Adipose tissue (tissue), 3 donors: Measurements from ENCODE around the gene RXYLT1. TPM values are rescaled to one million over a fixed set of nuclear protein-coding genes. Genes with fewer than 3 reads are reported as not detected.
"Not testable (repeated sequence)": the region's sequence is repeated elsewhere in the genome, so short reads cannot be mapped to it uniquely, and the experiment has no call there.

Experiments used
- H3K27ac ChIP-seq: one replicate; pipeline ENCODE4 v1.5.1; 2013; ENCODE audit warnings: low read depth, low read length
- WGBS, 3 donors: extraction: QIAGEN DNeasy Blood & Tissue Kit; methylation state at CpG; one replicate each; pipeline ENCODE4 v1.1.7; 2013; 5-methylcytosine and 5-hydroxymethylcytosine counted together
- polyA plus RNA-seq, 3 donors: library from polyadenylated mRNA; stranded (reverse); fragments of 200-250 nt; gene quantifications; one replicate each; pipeline ENCODE4 v1.2.3, GENCODE V29; 2013
- donor health status: healthy with polysubstance abuse.
- donor health status: Bipolar disorder and iron deficiency.
- donor health status: healthy.

The RXYLT1 gene
- polyA plus RNA-seq, 3 donors, result 12.0 to 14.5 (median 13.9) TPM

DNA sequence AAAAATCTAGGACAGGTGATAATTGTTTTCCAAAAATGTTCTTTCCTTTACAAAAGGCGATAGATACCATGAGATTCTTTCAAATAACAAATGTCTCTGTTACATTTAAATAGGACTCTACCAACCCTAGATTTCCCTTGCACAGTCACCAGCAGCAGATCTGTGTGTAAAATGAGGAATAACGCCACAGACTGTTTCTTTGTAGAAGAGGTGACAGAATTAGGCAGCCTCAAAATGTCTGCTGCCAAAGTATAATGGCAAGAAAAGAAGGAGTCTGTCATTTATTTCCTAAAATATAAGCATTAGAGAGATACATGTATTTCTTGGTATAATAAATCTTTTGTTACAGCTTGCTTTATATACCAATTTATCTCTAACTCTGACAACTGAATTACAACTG, 56.3 kb downstream of the RXYLT1 start:
- H3K27ac ChIP-seq, result no peak overlapping the region
- WGBS, 3 donors, result 78 to 87% (median 82%) methylated on average over 2 of the region's 2 CpGs

DNA sequence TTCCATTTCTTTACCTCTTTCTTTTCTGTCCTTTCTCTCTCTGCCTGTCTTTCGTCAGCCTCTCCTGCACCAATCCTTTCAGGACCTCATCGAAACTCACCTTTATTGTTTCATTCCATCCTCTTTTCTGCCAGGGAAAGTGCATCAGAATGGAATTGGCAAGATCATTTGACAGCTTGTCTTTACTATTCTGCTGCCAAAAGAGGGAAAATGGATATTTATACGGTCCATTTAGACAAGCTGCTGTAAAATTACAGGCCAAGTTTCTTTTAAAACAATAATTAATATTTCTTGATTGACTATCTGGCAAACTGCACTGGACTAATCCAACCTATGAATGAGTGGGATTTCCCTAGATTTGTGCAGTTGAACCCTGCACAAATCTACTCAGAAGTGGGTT, 57.2 kb downstream of the RXYLT1 start:
- WGBS, 3 donors, result 60 to 83% (median 81%) methylated on average over 3 of the region's 3 CpGs
- H3K27ac ChIP-seq, result no peak overlapping the region

DNA sequence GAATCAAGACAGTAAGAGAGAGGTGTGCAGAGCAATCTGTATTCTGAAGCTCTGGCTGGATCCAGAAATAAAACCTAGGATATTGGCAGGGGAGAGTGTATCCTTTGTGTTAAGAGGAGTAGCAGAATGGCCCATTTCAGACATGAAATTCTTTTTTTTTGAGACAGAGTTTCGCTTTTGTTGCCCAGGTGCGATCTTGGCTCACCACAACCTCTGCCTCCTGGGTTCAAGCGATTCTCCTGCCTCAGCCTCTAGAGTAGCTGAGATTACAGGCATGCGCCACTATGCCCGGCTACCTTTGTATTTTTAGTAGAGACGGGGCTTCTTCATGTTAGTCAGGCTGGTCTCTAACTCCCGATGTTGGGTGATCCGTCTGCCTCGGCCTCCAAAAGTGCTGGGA, 58.7 kb downstream of the RXYLT1 start:
- no peak overlapping the region for H3K27ac ChIP-seq
- 92 to 94% (median 93%) methylated on average over 9 of the region's 9 CpGs for WGBS, 3 donors

DNA sequence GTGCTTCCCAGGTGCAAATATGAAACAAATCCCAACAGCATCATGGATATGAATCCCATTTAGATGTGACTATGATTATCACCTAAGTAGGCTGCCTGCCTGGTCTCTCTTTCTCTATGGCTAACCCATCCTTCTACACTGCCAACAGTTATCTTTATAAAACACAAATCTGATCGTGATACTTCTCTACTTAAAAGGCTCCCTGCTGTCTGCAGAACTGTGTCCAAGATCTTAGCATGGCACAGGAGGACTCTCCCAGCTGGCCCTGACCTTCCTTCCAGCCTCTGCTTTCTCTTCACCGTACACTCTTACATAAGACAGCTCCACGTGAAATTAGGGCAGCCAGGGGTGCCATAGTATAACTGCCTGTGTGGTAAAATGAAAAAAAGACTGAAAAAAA, 61.3 kb downstream of the RXYLT1 start:
- H3K27ac ChIP-seq, result no peak overlapping the region
- WGBS, 3 donors, result 52 to 61% (median 54%) methylated on average over 3 of the region's 3 CpGs

DNA sequence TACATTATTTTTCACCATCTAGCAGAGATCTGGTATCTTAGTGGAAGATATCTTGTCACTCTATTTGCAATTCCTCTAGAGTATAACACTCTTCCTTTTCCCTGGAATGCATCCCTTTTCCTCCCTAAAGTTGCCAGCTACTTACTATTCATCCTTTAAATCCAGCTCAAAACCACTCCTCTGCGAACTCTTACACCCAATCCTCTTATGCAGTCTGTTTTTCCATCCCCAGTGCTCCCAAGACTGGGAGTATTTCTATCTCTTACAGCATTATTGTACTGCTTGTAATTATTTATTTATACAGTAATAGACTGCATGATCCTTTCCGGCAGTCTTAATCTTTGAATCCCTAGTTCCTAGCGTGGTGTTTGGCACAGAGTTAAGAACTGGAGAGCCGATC, 61.9 kb downstream of the RXYLT1 start:
- no peak overlapping the region for H3K27ac ChIP-seq
- WGBS, 3 donors, result 49 to 71% (median 65%) methylated on average over 4 of the region's 4 CpGs

DNA sequence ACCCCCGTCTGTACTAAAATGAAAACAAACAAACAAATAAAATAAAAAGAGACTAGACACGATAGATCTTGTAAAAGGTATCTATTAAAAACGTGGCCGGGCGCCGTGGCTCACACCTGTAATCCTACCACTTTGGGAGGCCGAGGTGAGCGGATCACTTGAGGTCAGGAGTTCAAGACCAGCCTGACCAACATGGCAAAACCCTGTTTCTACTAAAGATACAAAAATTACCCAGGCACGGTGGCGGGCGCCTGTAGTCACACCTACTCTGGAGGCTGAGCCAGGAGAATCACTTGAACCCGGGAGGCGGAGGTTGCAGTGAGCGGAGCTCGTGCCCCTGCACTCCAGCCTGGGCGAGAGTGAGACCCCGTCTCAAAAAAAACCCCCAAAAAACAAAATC, 63.0 kb downstream of the RXYLT1 start:
- 95% methylated on average over 17 of the region's 17 CpGs for WGBS, 3 donors
- H3K27ac ChIP-seq, result not testable (repeated sequence)

DNA sequence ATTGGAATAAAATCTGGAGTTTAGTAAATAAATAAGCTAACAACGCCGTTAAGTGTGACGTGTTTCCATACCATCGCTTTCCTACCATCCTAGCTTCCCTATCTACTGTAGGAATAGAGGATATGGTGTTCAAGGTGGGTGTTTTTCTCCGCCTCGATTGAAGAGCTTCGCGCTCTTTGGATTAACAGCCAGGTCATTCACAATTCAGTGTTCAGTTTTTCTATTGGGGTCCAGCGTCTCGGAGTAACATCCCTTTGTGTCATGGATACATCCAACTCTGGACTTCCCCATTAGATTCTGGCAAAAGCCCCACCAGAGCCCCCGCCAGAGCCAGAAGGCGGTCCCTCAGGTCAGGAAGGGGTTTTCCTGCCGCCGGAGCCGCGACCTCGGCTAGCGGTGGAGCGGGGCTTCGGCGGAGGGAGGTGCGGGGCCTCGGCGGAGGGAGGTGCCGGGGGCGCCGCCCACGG, 63.6 kb downstream of the RXYLT1 start:
- 7 to 10% (median 9%) methylated on average over 23 to 28 of the region's 28 CpGs for WGBS, 3 donors
- no peak overlapping the region for H3K27ac ChIP-seq

DNA sequence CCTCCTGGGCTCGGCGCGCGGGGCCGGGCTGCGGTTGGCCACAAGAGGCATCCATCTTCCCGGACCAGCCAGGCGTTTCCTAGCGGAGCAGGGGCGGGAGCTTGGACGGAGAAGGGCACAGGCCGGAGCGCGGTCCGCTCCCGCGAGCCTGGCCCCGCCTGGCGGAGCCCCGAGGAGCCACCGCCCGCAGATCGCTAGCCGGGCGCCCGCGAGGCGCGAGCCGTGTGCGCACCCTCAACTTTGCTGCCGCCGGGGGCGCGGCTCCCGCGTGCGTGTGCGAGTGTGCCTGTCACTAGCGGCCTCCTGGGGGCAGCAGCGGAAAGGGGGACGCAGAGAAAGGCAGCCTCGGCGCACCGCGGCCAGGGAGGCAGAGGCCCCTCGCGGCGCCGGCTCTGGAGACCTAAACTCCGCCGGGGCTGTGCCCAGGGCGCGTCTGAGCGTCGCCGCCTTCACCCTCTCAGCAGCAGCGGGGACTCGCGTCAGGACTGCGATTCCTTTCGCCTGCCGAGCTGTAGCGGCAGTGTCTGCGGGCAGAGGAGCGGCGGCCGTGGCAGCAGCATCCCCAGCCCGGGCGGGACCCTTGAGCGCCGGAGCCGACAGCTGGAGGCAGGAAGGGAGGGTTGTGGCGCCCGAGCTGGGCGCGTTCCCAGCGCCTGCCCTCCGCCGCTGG, 64.1 kb downstream of the RXYLT1 start:
- WGBS, 3 donors, result 0 to 1% (median 1%) methylated on average over 57 to 80 of the region's 80 CpGs
- no peak overlapping the region for H3K27ac ChIP-seq

DNA sequence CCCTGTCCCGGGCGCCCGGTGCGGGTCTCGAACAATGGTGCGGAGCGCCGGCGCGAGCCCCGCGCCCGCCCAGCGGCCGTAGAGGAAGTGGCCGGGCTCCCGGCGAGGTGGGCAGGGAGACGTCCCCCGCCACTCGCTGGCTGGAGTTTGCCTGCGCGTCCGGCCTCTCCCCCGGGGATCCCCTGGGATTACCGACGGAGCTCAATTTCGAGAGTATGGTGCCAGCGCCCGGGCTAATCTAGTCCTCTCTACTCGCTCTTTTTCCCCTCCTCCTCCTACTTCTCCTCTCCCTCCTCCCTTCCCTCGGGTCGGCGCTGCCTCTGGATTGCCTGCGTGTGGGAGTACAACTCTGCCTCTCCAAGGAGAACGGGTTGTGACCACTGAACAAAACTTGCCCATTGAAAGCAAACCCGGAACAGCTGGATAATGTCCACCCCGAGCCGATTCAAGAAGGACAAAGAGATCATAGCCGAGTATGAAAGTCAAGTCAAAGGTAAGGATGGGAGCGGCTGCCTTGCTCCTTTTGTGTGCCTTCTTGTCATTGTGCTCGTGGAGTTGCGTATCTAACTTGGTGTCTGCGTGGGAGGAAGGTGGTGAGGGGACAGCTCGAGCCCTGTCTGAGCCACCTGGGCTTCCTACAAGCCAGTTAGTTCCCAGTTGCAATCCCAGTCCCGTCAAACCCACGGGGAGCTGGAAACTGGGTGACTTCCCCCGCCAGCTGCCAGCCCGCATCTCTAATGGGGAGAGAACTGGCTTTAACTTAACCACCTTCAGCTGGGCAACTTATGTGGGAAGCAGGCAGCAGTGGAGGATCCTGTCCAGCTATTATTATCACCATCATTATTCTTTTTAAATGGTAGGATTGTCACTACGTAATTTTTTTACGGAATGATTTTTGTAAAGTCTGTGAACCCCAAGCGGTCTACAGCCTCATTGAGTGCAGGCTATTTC, 65.0 kb downstream of the RXYLT1 start, which contains the start of gene SRGAP1:
TSS of gene SRGAP1 (plus strand) at position 310 of the 951 bp plus-strand sequence. CDS start at position 427, 117 bp downstream.
- H3K27ac ChIP-seq, result no peak within 1 kb of the TSS
- 2 to 3% (median 3%) methylated on average over 35 to 52 of the region's 52 CpGs for WGBS, 3 donors

DNA sequence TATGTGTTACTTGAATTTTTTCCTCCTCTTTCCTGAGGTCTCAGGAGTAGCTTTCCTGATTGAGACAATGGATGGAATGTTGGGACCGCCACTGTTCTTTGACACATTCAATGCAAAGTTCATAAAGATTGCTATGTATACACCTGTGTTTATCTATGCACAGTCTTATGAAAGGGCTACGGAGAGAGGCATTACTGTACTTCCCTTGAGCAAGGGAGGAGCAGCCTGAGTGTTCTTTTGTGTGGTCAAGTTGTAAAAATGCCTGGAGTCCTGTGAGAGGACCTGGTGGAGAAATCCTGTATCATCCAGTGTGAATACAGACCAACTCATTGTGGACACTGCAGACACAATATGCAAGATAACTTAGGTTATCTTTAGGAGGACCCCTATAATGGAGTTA, 66.0 kb downstream of the RXYLT1 start:
- WGBS, 3 donors, result 11 to 51% (median 43%) methylated on average over 2 of the region's 2 CpGs
- no peak overlapping the region for H3K27ac ChIP-seq

DNA sequence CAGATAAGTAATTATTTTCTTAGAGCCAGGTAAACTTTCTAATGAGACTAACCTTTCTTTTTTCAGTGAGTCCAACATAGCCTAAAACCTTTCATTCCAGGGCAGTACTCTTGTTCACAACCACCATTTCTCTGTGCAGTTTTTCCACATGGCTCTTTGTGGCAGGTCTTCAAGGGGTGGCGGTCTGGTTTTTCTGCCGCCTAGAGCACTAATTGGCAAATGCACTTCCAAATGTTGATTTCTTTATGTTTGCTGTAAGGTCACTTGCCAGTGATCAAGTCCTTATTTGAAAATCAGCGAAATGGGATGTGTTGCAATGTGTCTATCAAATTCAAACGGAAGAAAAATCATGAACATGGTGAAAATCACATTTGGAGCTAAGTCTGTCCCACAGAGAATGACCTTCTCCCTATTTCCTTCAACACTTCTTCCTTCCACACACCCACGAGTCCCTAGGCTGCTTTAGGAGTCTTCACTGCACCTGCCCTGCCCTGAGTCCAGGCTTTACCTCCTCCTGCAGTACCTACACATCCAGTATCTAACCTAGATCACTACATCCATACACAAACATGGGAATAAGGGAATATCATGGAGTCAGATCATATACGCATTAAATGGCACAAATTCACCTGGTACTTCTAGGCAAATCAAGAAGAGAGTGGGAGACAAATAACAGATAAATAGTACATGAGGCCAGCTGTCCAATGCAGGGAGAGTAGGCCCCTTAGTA, 66.7 kb downstream of the RXYLT1 start:
- 44 to 76% (median 72%) methylated on average over 6 of the region's 6 CpGs for WGBS, 3 donors
- no peak overlapping the region for H3K27ac ChIP-seq

DNA sequence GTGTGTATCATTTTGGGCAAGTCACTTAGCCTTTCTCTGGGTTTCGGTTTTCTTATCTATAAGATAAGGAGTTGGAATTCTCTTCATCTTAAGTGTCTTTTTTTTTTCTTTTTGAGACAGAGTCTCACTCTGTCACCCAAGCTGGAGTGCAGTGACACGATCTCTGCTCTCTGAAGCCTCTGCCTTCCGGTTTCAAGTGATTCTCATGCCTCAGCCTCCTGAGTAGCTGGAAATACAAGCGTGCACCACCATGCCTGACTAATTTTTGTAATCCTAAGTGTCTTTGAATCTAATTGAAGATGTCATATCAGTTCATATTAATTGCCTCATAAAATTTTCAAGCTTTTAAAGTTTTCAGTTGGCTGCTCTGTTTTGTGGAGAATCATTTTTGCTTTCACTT, 68.7 kb downstream of the RXYLT1 start:
- WGBS, 3 donors, result 82 to 85% (median 83%) methylated on average over 4 of the region's 4 CpGs
- no peak overlapping the region for H3K27ac ChIP-seq

DNA sequence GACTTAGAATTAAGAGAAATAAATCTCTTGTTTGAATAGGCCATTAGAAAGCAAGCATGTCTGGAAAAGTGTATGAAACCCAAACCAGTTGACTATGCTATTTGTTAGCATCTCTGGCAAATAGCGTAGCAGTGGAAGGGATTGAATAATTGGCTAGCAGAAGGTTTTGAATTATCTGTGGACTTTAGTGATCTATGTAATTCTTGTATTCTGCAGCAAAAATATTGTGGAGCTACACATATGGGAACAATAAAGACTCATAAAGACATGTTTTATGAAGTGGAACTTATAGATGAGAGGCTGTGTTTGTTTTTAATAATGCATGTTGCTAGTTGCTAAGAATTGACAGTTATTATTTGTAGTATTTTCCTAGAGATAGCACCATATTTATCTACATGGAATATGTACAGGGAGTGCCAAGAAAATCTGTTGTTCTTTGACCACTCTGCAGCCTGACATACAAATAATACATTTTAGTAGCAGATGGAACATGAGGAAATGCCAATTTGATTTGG, 69.5 kb downstream of the RXYLT1 start:
- no peak overlapping the region for H3K27ac ChIP-seq
- 83 to 86% (median 83%) methylated on average over 1 of the region's 1 CpG for WGBS, 3 donors

DNA sequence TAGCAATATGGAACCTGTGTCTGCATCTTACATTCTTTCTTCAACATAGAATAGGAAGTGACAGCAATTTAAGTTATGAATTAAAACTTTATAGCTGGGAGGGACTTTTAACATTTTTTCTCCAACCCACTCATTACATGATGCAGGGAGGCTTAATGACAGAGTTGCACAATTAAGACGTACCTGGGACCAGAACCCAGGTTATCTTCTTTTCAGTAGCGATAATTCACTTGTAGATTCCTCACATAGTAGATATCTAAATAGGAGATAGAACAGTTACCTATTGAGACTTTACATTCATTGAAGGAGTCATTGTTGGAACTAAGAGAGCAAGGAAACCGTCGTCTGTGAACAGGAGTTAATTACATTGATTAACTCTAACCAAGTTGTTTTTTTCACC, 69.9 kb downstream of the RXYLT1 start:
- 66 to 92% (median 89%) methylated on average over 4 of the region's 4 CpGs for WGBS, 3 donors
- H3K27ac ChIP-seq, result no peak overlapping the region

DNA sequence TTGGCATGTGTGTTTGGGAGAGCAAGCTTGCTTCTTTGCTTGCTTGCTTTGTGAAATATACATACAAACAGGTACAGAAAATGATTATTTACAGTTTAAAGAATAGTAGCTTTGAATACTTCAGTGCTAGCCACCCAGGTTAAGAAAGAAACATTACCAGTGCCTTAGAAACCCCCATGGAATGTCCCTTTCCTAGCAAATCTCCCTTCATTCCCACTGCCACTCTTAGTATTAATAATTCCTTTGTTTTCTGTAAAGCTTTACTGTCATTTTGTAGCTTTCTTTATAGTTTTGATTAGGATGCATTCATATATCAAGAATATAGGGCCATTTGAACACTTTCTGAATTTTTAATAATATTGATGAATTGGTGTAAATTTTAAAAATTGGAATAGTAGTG, 74.3 kb downstream of the RXYLT1 start:
- H3K27ac ChIP-seq, result no peak overlapping the region

DNA sequence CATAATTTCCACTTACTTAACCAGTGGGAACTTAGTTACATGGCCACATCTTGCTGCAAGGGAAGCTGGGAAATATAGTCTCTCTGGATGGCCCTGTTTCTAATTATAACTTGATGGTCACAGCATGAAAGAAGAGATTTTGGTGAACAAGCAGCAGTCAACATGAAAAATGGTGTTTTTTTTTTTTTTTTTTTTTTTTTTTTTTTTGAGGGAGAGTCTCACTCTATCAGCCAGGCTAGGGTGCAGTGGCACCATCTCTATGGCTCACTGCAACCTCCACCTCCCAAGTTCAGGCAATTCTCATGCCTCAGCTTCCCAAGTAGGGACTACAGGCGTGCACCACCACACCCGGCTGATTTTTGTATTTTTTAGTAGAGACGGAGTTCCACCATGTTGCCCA, 75.6 kb downstream of the RXYLT1 start:
- WGBS, 3 donors, result 96 to 100% (median 98%) methylated on average over 3 of the region's 3 CpGs
- H3K27ac ChIP-seq, result no peak overlapping the region

DNA sequence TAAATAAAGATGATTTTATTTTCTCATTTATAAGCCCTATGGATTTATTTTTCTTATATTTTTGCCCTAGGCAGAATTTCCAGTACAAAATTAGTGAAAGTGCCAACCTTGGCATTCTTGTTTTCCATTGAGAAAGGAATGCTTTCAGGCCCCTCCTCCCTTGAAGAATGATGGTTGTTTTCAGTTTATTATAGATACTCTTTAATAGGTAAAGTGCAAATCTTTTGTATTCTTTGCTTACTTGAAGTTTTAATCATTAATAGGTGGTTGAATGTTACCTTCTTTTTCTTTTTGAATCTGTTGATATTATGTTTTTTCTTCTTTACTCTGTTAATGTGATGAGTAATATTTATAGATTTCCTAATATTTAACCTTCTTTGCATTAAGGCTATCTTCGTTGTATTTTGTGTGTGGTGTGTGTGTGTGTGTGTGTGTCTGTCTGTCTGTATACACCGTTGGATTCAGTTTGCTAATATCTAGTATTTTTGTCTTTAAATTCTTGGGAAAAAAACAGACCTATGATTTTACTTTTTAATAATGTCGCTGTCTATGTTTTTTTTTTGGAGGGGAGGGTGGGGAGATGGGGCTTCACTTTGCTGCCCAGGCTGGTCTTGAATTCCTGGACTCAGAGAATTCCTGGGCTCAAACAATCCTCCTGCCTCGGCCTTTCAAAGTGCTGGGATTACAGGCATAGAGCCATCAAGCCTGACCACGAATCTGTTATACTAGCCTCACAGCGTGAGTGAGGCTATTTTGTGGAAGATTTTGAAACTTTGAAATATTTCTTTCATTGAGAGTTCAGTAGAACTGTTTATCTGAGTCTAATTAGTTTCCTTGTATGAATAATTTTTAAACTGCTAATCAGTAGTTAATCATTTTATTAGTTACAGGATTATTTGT, 78.3 kb downstream of the RXYLT1 start:
- 60 to 79% (median 73%) methylated on average over 6 of the region's 6 CpGs for WGBS, 3 donors
- no peak overlapping the region for H3K27ac ChIP-seq
